CD14-positive monocyte (primary cell): ENCODE data around the gene DYNC1LI1. TPM values are rescaled to one million over a fixed set of nuclear protein-coding genes. Genes with fewer than 3 reads are reported as not detected.
A peak's percentile ranks its signal among the peaks of the same experiment; 100 is the strongest.

ENCODE experiments used
- DNase-seq, 3 donors: peaks; one replicate each; pipeline ENCODE4 v3.0.0-alpha.2; 2011 to 2022
- H2AFZ ChIP-seq: 2 replicates; pipeline ENCODE4 v1.6.0; 2012; ENCODE audit warnings: mild to moderate bottlenecking, low read depth, low read length, inconsistent platforms; ENCODE audit not compliant: insufficient read depth, poor library complexity, severe bottlenecking
- H3K27ac ChIP-seq, 2 donors: 1 replicate in 1 of 2; 2 replicates in 1 of 2; pipeline ENCODE4 v1.5.1; 2012 to 2013; ENCODE audit warnings: low read length in 2 of 2, control low read depth in 1 of 2, inconsistent platforms in 1 of 2, low read depth in 1 of 2, mild to moderate bottlenecking in 1 of 2
- H3K27me3 ChIP-seq, 2 donors: one replicate each; pipeline versions ENCODE4 v1.6.0 to v1.6.1; 2011 to 2013; ENCODE audit warnings: low read length in 2 of 2; ENCODE audit not compliant: control insufficient read depth in 2 of 2, insufficient read depth in 2 of 2
- H3K36me3 ChIP-seq, 2 donors: replicated peaks in 1 of 2; 1 replicate in 1 of 2; 2 replicates in 1 of 2; pipeline versions ENCODE4 v1.5.1 to v1.6.1; 2012 to 2013; ENCODE audit warnings: low read length in 2 of 2, control low read depth in 1 of 2, inconsistent platforms in 1 of 2, mild to moderate bottlenecking in 1 of 2; ENCODE audit not compliant: insufficient read depth in 2 of 2, control insufficient read depth in 1 of 2
- H3K4me1 ChIP-seq, 2 donors: 1 replicate in 1 of 2; 2 replicates in 1 of 2; pipeline versions ENCODE4 v1.5.1 to v1.6.1; 2012 to 2013; ENCODE audit warnings: low read length in 2 of 2, control low read depth in 1 of 2, inconsistent platforms in 1 of 2, mild to moderate bottlenecking in 1 of 2, moderate library complexity in 1 of 2; ENCODE audit not compliant: insufficient read depth in 2 of 2, control insufficient read depth in 1 of 2
- H3K4me2 ChIP-seq: replicated peaks from 2 replicates; pipeline ENCODE3; 2012; ENCODE audit warnings: low read length, moderate library complexity, mild to moderate bottlenecking; ENCODE audit not compliant: poor library complexity, severe bottlenecking; ENCODE audit errors: extremely low read depth
- H3K4me3 ChIP-seq, 3 experiments: fragments of 200-600 bp in 1 of 3; sonication (generic) in 1 of 3; replicated peaks in 1 of 3; 1 replicate in 2 of 3; 2 replicates in 1 of 3; pipeline ENCODE4 v1.5.1; 2011 to 2013; ENCODE audit warnings: low read length in 3 of 3, mild to moderate bottlenecking in 3 of 3, control low read depth in 2 of 3, low read depth in 2 of 3, inconsistent platforms in 1 of 3, moderate library complexity in 1 of 3
- H3K79me2 ChIP-seq: 2 replicates; pipeline ENCODE4 v1.6.0; 2012; ENCODE audit warnings: mild to moderate bottlenecking, control low read depth, inconsistent platforms, low read length, moderate library complexity; ENCODE audit not compliant: insufficient read depth
- H3K9ac ChIP-seq: 2 replicates; pipeline ENCODE4 v1.6.0; 2017; ENCODE audit warnings: low read length, mild to moderate bottlenecking; ENCODE audit not compliant: insufficient read depth, poor library complexity, severe bottlenecking
- H3K9me3 ChIP-seq, 2 donors: replicated peaks in 1 of 2; 1 replicate in 1 of 2; 2 replicates in 1 of 2; pipeline versions ENCODE4 v1.5.1 to v1.6.1; 2012 to 2013; ENCODE audit warnings: low read length in 2 of 2, control low read depth in 1 of 2; ENCODE audit not compliant: control insufficient read depth in 1 of 2, insufficient read depth in 1 of 2
- H4K20me1 ChIP-seq: 2 replicates; pipeline ENCODE4 v1.6.0; 2012; ENCODE audit warnings: mild to moderate bottlenecking, low read length, control low read depth, moderate library complexity; ENCODE audit not compliant: insufficient read depth
- H3K27ac Mint-ChIP-seq, 7 donors: one replicate each; pipeline ENCODE4 v1.8.0; 2020; ENCODE audit warnings: mild to moderate bottlenecking in 7 of 7, mixed read lengths in 7 of 7, moderate library complexity in 6 of 7, inconsistent platforms in 2 of 7
- H3K27me3 Mint-ChIP-seq, 3 donors: one replicate each; pipeline ENCODE4 v1.8.0; 2021 to 2022; ENCODE audit warnings: low read depth in 3 of 3, mild to moderate bottlenecking in 3 of 3, mixed read lengths in 3 of 3, moderate library complexity in 3 of 3, inconsistent platforms in 1 of 3
- H3K36me3 Mint-ChIP-seq, 2 donors: one replicate each; pipeline ENCODE4 v1.8.0; 2020; ENCODE audit warnings: mixed read lengths in 2 of 2, inconsistent platforms in 1 of 2, mild to moderate bottlenecking in 1 of 2
- H3K4me1 Mint-ChIP-seq: one replicate; pipeline ENCODE4 v1.8.0; 2020; ENCODE audit warnings: mild to moderate bottlenecking, mixed read lengths
- H3K4me3 Mint-ChIP-seq, 2 donors: one replicate each; pipeline ENCODE4 v1.8.0; 2020; ENCODE audit warnings: mild to moderate bottlenecking in 2 of 2, mixed read lengths in 2 of 2, moderate library complexity in 1 of 2
- H3K9me3 Mint-ChIP-seq, 7 donors: one replicate each; pipeline ENCODE4 v1.8.0; 2020 to 2022; ENCODE audit warnings: mixed read lengths in 7 of 7, mild to moderate bottlenecking in 6 of 7, moderate library complexity in 6 of 7, inconsistent platforms in 2 of 7
- WGBS: methylation state at CpG from one replicate; pipeline ENCODE4 v1.1.5; 2013; ENCODE audit warnings: missing lambda C conversion rate; ENCODE audit not compliant: insufficient coverage; 5-methylcytosine and 5-hydroxymethylcytosine counted together
- intact Hi-C, 2 donors: fragments of 100-400 bp; cut with micrococcal nuclease; formaldehyde crosslinking; loops; one replicate each; pipeline versions ENCODE4 v1.15.0 to v1.15.1; 2023
- polyA plus RNA-seq, 3 donors: library from polyadenylated mRNA; depleted of rRNA in 1 of 3; unstranded in 2 of 3; stranded (reverse) in 1 of 3; fragments of 300-500 nt in 2 of 3; fragments of >200 nt in 1 of 3; fragmentation: Illumina TruSeq in 2 of 3; gene quantifications; 1 replicate in 2 of 3; 2 replicates in 1 of 3; pipeline ENCODE4 v1.2.3, GENCODE V29; 2012 to 2021
- TF ChIP-seq, protein P1 (sequence below): fragments of 200-600 bp; IDR thresholded peaks from one replicate; pipeline ENCODE4 v1.8.0; 2022; ENCODE audit warnings: antibody characterized with exemption, mild to moderate bottlenecking

The DYNC1LI1 gene
- polyA plus RNA-seq, 3 donors, result 23.5 to 50.1 (median 46.8) TPM

DNA sequence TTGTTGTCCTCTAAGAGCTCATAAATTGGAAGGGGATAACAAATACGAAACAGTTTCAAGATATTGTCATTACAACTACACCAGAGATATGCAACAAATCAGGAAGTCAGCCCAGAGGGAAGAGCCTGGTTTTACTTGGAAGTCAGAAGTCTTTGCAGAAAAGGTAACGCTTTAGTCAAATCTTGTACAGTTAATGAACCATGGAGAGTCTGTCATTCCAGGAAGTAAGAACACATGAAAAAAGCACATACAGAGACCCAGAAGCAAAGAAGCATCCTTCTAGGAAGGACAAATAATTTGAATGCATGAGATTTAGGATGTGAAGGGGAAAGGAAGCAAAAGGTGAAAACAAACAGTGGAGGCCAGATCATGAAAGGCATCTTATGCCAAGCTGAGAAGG, 19.6 kb downstream of the DYNC1LI1 start:
- peaks cover 14 to 16% of the 10 kb centered on the region in 2 donors for H3K4me1 ChIP-seq
- TF ChIP-seq, protein P1, sequence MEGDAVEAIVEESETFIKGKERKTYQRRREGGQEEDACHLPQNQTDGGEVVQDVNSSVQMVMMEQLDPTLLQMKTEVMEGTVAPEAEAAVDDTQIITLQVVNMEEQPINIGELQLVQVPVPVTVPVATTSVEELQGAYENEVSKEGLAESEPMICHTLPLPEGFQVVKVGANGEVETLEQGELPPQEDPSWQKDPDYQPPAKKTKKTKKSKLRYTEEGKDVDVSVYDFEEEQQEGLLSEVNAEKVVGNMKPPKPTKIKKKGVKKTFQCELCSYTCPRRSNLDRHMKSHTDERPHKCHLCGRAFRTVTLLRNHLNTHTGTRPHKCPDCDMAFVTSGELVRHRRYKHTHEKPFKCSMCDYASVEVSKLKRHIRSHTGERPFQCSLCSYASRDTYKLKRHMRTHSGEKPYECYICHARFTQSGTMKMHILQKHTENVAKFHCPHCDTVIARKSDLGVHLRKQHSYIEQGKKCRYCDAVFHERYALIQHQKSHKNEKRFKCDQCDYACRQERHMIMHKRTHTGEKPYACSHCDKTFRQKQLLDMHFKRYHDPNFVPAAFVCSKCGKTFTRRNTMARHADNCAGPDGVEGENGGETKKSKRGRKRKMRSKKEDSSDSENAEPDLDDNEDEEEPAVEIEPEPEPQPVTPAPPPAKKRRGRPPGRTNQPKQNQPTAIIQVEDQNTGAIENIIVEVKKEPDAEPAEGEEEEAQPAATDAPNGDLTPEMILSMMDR, result no peak
- no peaks in the 10 kb centered on the region for H3K27me3 ChIP-seq
- no peak overlapping the region for H3K4me2 ChIP-seq
- no peak overlapping the region for H3K4me3 ChIP-seq
- Mint-ChIP-seq H3K4me1 (peaks cover 49% of the 10 kb centered on the region), H3K9me3 (no peaks in the 10 kb centered on the region), H3K4me3 (no peak overlapping the region), H3K36me3 (peaks cover 4 to 18% of the 10 kb centered on the region in 2 donors), H3K27me3 (no peaks in the 10 kb centered on the region), H3K27ac (peak overlapping the region in 5 of 7 donors; percentile 5 to 17 (median 14))
- peak overlapping the region in 1 of 2 donors; percentile 52 for H3K27ac ChIP-seq
- H3K9me3 ChIP-seq, result no peaks in the 10 kb centered on the region
- H3K9ac ChIP-seq, result no peak overlapping the region
- H3K36me3 ChIP-seq, result peaks cover 0 to 2% of the 10 kb centered on the region in 2 donors
- intact Hi-C loops, result no loop called here
- peaks cover 99% of the 10 kb centered on the region for H3K79me2 ChIP-seq
- DNase-seq, result no peak
- H2AFZ ChIP-seq, result no peak overlapping the region
- H4K20me1 ChIP-seq, result peaks cover 100% of the 10 kb centered on the region
- WGBS, result 80% methylated on average over 1 of the region's 2 CpGs

DNA sequence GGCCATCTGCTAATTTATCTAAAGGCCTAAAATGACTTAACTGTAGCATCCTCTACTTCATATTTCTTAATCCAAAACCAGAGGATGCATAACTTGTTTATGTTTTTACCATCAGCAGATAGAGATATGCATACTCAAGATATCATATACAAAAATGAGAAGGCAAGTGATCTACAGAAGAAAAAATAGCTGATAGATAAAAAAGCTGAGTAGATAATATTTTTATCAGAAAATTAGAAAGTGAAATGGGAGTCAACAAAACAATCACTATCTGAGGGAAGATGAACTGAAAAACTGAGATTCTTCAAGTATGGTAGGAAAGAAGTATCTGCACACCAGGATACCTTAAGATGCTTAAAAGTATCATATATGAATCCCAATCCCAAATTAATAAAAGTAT, 25.4 kb downstream of the DYNC1LI1 start:
- no peak overlapping the region for H2AFZ ChIP-seq
- peaks cover 9 to 48% of the 10 kb centered on the region in 2 donors for H3K36me3 ChIP-seq
- TF ChIP-seq, protein P1, result no peak
- H4K20me1 ChIP-seq, result peaks cover 90% of the 10 kb centered on the region
- Mint-ChIP-seq H3K4me3 (no peak overlapping the region), H3K9me3 (no peaks in the 10 kb centered on the region), H3K4me1 (peaks cover 9% of the 10 kb centered on the region), H3K27ac (peak overlapping the region in 1 of 7 donors; percentile 13), H3K27me3 (no peaks in the 10 kb centered on the region), H3K36me3 (peaks cover 18 to 48% of the 10 kb centered on the region in 2 donors)
- H3K27me3 ChIP-seq, result no peaks in the 10 kb centered on the region
- intact Hi-C loops, result no loop called here
- no peak for DNase-seq
- no peaks in the 10 kb centered on the region for H3K4me1 ChIP-seq
- H3K4me3 ChIP-seq, result no peak overlapping the region
- no peak overlapping the region for H3K9ac ChIP-seq
- H3K79me2 ChIP-seq, result peaks cover 86% of the 10 kb centered on the region
- H3K4me2 ChIP-seq, result no peak overlapping the region
- peak overlapping the region in 1 of 2 donors; percentile 46 for H3K27ac ChIP-seq
- H3K9me3 ChIP-seq, result no peaks in the 10 kb centered on the region
